A549 (cell line): Measurements from ENCODE around the gene CDA. TPM values are rescaled to one million over a fixed set of nuclear protein-coding genes. Genes with fewer than 3 reads are reported as not detected.

Experiments used
- ATAC-seq, 2 experiments: fragments of 200-7000 bp in 1 of 2; fragments of >200 bp in 1 of 2; cut with Nextera tagmentation in 1 of 2; cut with Tn5 transposase in 1 of 2; 3 replicates each; pipeline versions ENCODE4 v1.8.0 to v1.9.1; 2018 to 2020; ENCODE audit warnings: mild to moderate bottlenecking in 1 of 2, moderate library complexity in 1 of 2
- CTCF ChIA-PET: fragments of 300-600 bp; sonication (Branson Sonifier 250); formaldehyde crosslinking; extraction: SDS; loops from one replicate; lab custom pipeline; 2021; ENCODE audit warnings: antibody characterized with exemption, inconsistent platforms; lab: Yijun Ruan, JAX
- POLR2A ChIA-PET: fragments of 350-600 bp; formaldehyde crosslinking; extraction: SDS; loops from one replicate; lab custom pipeline; 2021; ENCODE audit warnings: antibody characterized with exemption, inconsistent platforms; lab: Yijun Ruan, JAX
- DNase-seq, 2 experiments: peaks; one replicate each; pipeline versions ENCODE4 v3.0.0 to v3.0.0-alpha.2; 2011 to 2016; ENCODE audit warnings: low read depth in 1 of 2, low spot score in 1 of 2
- FAIRE-seq: peaks from 2 replicates; lab custom pipeline; 2011; peaks lifted over from hg19 to GRCh38; lab: Jason Lieb, UNC
- H3K27ac ChIP-seq, 2 experiments: fragments of >200 bp; sonication (Bioruptor Twin); formaldehyde crosslinking; 3 replicates each; pipeline ENCODE4 v1.5.1; 2016 to 2017
- H3K4me1 ChIP-seq: fragments of >200 bp; sonication (Bioruptor Twin); formaldehyde crosslinking; 3 replicates; pipeline ENCODE4 v1.6.1; 2016
- H3K4me2 ChIP-seq: fragments of >200 bp; sonication (Bioruptor Twin); formaldehyde crosslinking; 3 replicates; pipeline ENCODE4 v1.6.1; 2016
- H3K4me3 ChIP-seq: fragments of >200 bp; sonication (Bioruptor Twin); formaldehyde crosslinking; 3 replicates; pipeline ENCODE4 v1.5.1; 2016
- H3K9me3 ChIP-seq: fragments of >200 bp; sonication (Bioruptor Twin); formaldehyde crosslinking; 3 replicates; pipeline ENCODE4 v1.6.1; 2016
- CBX2 ChIP-seq: fragments of 200-600 bp; sonication (generic); IDR thresholded peaks from 2 replicates; pipeline ENCODE4 v1.6.1; 2016; ENCODE audit warnings: low read depth, mild to moderate bottlenecking, borderline replicate concordance
- EHMT2 ChIP-seq: fragments of 200-600 bp; sonication (generic); IDR thresholded peaks from 2 replicates; pipeline ENCODE4 v1.6.1; 2016; ENCODE audit warnings: antibody characterized with exemption, low read depth, mild to moderate bottlenecking, moderate library complexity
- EP300 ChIP-seq, 2 experiments: fragments of >200 bp; sonication (Bioruptor Twin); formaldehyde crosslinking; IDR thresholded peaks; 2 replicates in 1 of 2; 3 replicates in 1 of 2; pipeline ENCODE4 v1.6.1; 2016 to 2017
- FOSL2 ChIP-seq, 2 experiments: fragments of 450-650 bp in 1 of 2; fragments of >200 bp in 1 of 2; sonication (Bioruptor Twin) in 1 of 2; formaldehyde crosslinking; IDR thresholded peaks; 2 replicates each; pipeline versions ENCODE4 v1.5.0 to v1.6.1; 2016 to 2020; ENCODE audit warnings: mild to moderate bottlenecking in 1 of 2, moderate library complexity in 1 of 2
- HOXA7 ChIP-seq: fragments of 250-450 bp; sonication (Bioruptor Pico); IDR thresholded peaks from 2 replicates; pipeline ENCODE4 v1.5.0; 2020; ENCODE audit warnings: mild to moderate bottlenecking, moderate library complexity
- HOXB5 ChIP-seq: fragments of 250-450 bp; sonication (Bioruptor Pico); IDR thresholded peaks from 2 replicates; pipeline ENCODE4 v1.5.0; 2020; ENCODE audit warnings: mild to moderate bottlenecking, moderate library complexity
- JUN ChIP-seq, 2 experiments: fragments of >200 bp; sonication (Bioruptor Twin); formaldehyde crosslinking; IDR thresholded peaks; 2 replicates in 1 of 2; 3 replicates in 1 of 2; pipeline ENCODE4 v1.6.1; 2016 to 2017
- JUNB ChIP-seq: fragments of >200 bp; sonication (Bioruptor Twin); formaldehyde crosslinking; IDR thresholded peaks from 2 replicates; pipeline ENCODE4 v1.6.1; 2016
- KDM5A ChIP-seq: fragments of 200-600 bp; sonication (generic); IDR thresholded peaks from 2 replicates; pipeline ENCODE4 v1.6.1; 2016; ENCODE audit warnings: antibody characterized with exemption, mild to moderate bottlenecking
- MYC ChIP-seq: IDR thresholded peaks from 2 replicates; pipeline ENCODE4 v1.6.1; 2012; ENCODE audit warnings: mild to moderate bottlenecking, inconsistent platforms, low read length, improper control_type of control experiment, borderline replicate concordance
- POLR2A ChIP-seq: IDR thresholded peaks from 2 replicates; pipeline ENCODE4 v1.6.1; 2012; ENCODE audit warnings: mild to moderate bottlenecking, low read length
- RAD21 ChIP-seq, 2 experiments: fragments of >200 bp in 1 of 2; sonication (Bioruptor Twin) in 1 of 2; formaldehyde crosslinking in 1 of 2; IDR thresholded peaks in 1 of 2; conservative IDR thresholded peaks in 1 of 2; 2 replicates in 1 of 2; 3 replicates in 1 of 2; pipeline ENCODE4 v1.6.1; 2012 to 2018; ENCODE audit warnings: inconsistent platforms in 1 of 2
- RARB ChIP-seq: fragments of 250-450 bp; sonication (Bioruptor Pico); IDR thresholded peaks from 2 replicates; pipeline ENCODE4 v1.8.0; 2021; ENCODE audit warnings: mild to moderate bottlenecking, moderate library complexity
- RCOR1 ChIP-seq: fragments of 150-350 bp; IDR thresholded peaks from 2 replicates; pipeline ENCODE4 v1.6.1; 2014; ENCODE audit warnings: antibody characterized with exemption, low read length, low read depth
- RNF2 ChIP-seq: fragments of 200-600 bp; sonication (generic); IDR thresholded peaks from 2 replicates; pipeline ENCODE4 v1.6.1; 2016; ENCODE audit warnings: low read depth, mild to moderate bottlenecking, antibody characterized with exemption, moderate library complexity, borderline replicate concordance
- SREBF2 ChIP-seq: fragments of 450-650 bp; IDR thresholded peaks from 2 replicates; pipeline ENCODE4 v1.6.1; 2014; ENCODE audit warnings: mild to moderate bottlenecking, moderate library complexity
- TFCP2L1 ChIP-seq: fragments of 250-450 bp; sonication (Bioruptor Pico); IDR thresholded peaks from 2 replicates; pipeline ENCODE4 v1.5.0; 2021; ENCODE audit warnings: mild to moderate bottlenecking
- TP53 ChIP-seq: fragments of 250-450 bp; sonication (Bioruptor Pico); IDR thresholded peaks from 2 replicates; pipeline ENCODE4 v1.5.0; 2021; ENCODE audit warnings: mild to moderate bottlenecking, moderate library complexity
- ZC3H11A ChIP-seq: fragments of 450-650 bp; IDR thresholded peaks from 2 replicates; pipeline ENCODE4 v1.6.1; 2014; ENCODE audit warnings: antibody characterized with exemption, mild to moderate bottlenecking
- ZFP36 ChIP-seq: fragments of 450-650 bp; IDR thresholded peaks from 2 replicates; pipeline ENCODE4 v1.6.1; 2014; ENCODE audit warnings: borderline replicate concordance; ENCODE audit not compliant: partially characterized antibody
- ZNF302 ChIP-seq: fragments of 250-450 bp; sonication (Bioruptor Pico); IDR thresholded peaks from 2 replicates; pipeline ENCODE4 v1.9.0; 2021; ENCODE audit warnings: inconsistent platforms, mild to moderate bottlenecking, moderate library complexity
- WGBS: methylation state at CpG from one replicate; pipeline ENCODE4 v1.1.6; 2017; ENCODE audit errors: missing lambda C conversion rate; 5-methylcytosine and 5-hydroxymethylcytosine counted together
- polyA plus RNA-seq, 4 experiments: library from polyadenylated mRNA; depleted of rRNA in 3 of 4; stranded (reverse); fragments of >200 nt; fragmentation: RNase III in 1 of 4; extraction: RNeasy Plus Mini Kit Qiagen cat#74134 plus additional on column Dnase treatment in 1 of 4; gene quantifications; 2 replicates in 3 of 4; 3 replicates in 1 of 4; pipeline ENCODE4 v1.2.3, GENCODE V29; 2011 to 2017
- TF ChIP-seq, protein P1 (sequence below): fragments of >200 bp; sonication (Bioruptor Twin); formaldehyde crosslinking; IDR thresholded peaks from 3 replicates; pipeline ENCODE4 v1.5.1; 2016
- TF ChIP-seq, protein P2 (sequence below): fragments of 150-350 bp; IDR thresholded peaks from 2 replicates; pipeline ENCODE4 v1.6.1; 2014; ENCODE audit warnings: low read depth, mild to moderate bottlenecking, low read length
- TF ChIP-seq, protein P3 (sequence below): fragments of >200 bp; sonication (Bioruptor Twin); formaldehyde crosslinking; IDR thresholded peaks from 2 replicates; pipeline ENCODE4 v1.6.1; 2016
- TF ChIP-seq, protein P4 (sequence below): fragments of 450-650 bp; IDR thresholded peaks from 2 replicates; pipeline ENCODE4 v1.6.1; 2014; ENCODE audit warnings: antibody characterized with exemption
- TF ChIP-seq, protein P5 (sequence below): fragments of 250-450 bp; sonication (Bioruptor Pico); IDR thresholded peaks from 2 replicates; pipeline ENCODE4 v1.5.0; 2020; ENCODE audit warnings: low read depth, mild to moderate bottlenecking, moderate library complexity

CDA gene
- polyA plus RNA-seq, 2 of the 4 experiments (the other 2 are of a cell fraction): 11.2 to 44.6 TPM

DNA sequence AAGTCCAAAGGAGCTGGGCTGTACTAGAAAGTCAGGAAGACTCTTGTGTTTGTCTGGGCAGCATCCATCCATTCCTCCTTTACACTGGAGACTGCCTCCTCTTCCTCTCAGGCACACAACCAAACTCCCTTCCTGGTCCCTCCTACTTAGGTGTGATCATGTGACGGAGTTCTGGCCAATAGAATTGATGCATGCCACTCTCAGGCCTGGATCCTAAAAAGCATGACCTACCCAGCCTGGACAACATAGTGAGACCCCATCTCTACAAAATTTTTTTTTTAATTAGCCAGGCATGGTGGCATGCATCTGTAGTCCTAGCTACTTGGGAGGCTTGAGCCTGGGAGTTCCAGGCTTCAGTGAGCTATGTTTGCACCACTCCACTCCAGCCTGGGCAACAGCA lies 27.9 kb upstream of the CDA start (continued):
- TF ChIP-seq ZFP36 (no peak), HOXA7 (no peak), POLR2A (no peak)

DNA sequence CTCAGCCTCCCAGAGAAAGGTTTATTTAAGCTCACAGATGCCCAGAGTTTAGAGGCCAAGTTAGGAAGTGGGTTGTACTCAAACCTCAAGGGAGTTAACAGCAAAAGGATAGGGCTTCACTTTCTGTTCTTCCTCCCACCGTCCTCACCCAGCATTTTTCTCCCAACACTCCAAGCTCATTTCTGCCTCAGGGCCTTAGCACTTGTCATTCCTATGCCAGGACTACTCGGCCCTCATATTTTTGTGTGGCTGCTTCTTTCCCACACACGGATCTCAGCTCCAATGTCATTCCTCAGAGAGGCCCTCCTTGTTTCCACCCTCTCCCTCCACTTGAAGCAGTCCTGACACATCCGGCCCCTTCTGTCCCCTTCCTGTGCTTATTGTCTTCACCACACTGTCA lies 23.7 kb upstream of the CDA start:
- no peak for TF ChIP-seq JUNB
- no peak for TF ChIP-seq RAD21 (conservative IDR thresholded peaks at IDR 0.05 in 1 of 2, IDR thresholded peaks at IDR 0.05 in 1 of 2)
- no peak for TF ChIP-seq TFCP2L1
- no peak for TF ChIP-seq RCOR1
- no peak for TF ChIP-seq MYC
- no peak for TF ChIP-seq ZNF302
- TF ChIP-seq, protein P1, sequence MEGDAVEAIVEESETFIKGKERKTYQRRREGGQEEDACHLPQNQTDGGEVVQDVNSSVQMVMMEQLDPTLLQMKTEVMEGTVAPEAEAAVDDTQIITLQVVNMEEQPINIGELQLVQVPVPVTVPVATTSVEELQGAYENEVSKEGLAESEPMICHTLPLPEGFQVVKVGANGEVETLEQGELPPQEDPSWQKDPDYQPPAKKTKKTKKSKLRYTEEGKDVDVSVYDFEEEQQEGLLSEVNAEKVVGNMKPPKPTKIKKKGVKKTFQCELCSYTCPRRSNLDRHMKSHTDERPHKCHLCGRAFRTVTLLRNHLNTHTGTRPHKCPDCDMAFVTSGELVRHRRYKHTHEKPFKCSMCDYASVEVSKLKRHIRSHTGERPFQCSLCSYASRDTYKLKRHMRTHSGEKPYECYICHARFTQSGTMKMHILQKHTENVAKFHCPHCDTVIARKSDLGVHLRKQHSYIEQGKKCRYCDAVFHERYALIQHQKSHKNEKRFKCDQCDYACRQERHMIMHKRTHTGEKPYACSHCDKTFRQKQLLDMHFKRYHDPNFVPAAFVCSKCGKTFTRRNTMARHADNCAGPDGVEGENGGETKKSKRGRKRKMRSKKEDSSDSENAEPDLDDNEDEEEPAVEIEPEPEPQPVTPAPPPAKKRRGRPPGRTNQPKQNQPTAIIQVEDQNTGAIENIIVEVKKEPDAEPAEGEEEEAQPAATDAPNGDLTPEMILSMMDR: no peak
- TF ChIP-seq HOXB5 (CRISPR knock-in tag): no peak
- no peak for TF ChIP-seq RNF2
- no peak for TF ChIP-seq SREBF2
- H3K4me3 ChIP-seq: no peak overlapping the region
- 53% methylated on average over 4 of the region's 4 CpGs for WGBS
- no peaks in the 10 kb centered on the region for H3K9me3 ChIP-seq
- CTCF ChIA-PET: interaction anchor here (1.1 to 1.5 kb wide), 4 partner anchors 10 to 353 kb away, joined by 4 to 14 read pairs (median 5); partner anchors contain the start of gene PINK1
- no peak overlapping the region for H3K4me2 ChIP-seq
- H3K4me1 ChIP-seq: no peaks in the 10 kb centered on the region
- no peak overlapping the region for H3K27ac ChIP-seq
- no peak for ATAC-seq
- POLR2A ChIA-PET: no interaction called here
- no peak for DNase-seq
- FAIRE-seq: no peak

DNA sequence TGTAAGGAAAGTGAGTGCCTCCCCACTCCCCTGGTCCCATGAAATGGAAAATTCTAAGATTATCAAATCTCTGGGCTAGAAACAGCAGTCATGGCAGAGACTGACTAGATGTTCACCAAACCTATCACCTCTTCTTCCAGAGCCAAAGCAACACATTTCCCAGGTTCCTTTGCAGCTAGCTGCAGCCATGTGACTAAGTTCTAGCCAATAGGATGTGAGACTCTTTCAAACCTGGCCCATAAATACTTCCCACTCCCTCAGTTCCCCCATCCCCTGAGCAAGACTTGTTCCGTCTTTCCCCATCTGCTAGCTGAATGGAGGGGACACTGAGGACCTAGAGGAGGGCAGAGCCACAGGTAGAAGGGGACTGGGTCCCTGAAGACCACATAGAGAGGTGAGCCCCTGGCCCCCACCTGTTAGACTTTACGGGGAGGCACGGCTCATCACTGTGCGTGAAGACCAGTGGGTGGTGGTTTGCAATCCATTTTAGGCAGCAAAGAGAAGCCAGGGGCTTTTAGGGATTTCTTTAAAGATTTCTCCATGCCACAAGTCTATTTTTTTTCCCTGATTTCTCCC lies 19.3 kb upstream of the CDA start:
- no peak for FAIRE-seq
- 79% methylated on average over 4 of the region's 4 CpGs for WGBS
- Histone ChIP-seq H3K4me2 (no peak overlapping the region), H3K4me1 (no peaks in the 10 kb centered on the region), H3K9me3 (peaks cover 8% of the 10 kb centered on the region; the same call in 1 of the 3 replicates), H3K27ac (no peak overlapping the region)
- ATAC-seq: no peak
- ChIA-PET CTCF (interaction anchor here (1.2 kb wide), 1 partner anchor 63 kb away, joined by 3 read pairs; the partner anchor contains the start of gene PINK1), POLR2A (no interaction called here)
- no peak for DNase-seq
- TF ChIP-seq, protein P2, sequence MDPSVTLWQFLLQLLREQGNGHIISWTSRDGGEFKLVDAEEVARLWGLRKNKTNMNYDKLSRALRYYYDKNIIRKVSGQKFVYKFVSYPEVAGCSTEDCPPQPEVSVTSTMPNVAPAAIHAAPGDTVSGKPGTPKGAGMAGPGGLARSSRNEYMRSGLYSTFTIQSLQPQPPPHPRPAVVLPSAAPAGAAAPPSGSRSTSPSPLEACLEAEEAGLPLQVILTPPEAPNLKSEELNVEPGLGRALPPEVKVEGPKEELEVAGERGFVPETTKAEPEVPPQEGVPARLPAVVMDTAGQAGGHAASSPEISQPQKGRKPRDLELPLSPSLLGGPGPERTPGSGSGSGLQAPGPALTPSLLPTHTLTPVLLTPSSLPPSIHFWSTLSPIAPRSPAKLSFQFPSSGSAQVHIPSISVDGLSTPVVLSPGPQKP: no peak
- TF ChIP-seq SREBF2: no peak
- no peak for TF ChIP-seq KDM5A
- TF ChIP-seq, protein P3, sequence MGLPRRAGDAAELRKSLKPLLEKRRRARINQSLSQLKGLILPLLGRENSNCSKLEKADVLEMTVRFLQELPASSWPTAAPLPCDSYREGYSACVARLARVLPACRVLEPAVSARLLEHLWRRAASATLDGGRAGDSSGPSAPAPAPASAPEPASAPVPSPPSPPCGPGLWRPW: no peak
- no peak for TF ChIP-seq TP53 (CRISPR knock-in tag)
- no peak for TF ChIP-seq FOSL2 (IDR thresholded peaks at IDR 0.05)
- TF ChIP-seq FOSL2 (CRISPR knock-in tag; IDR thresholded peaks at IDR 0.05): no peak
- TF ChIP-seq RARB (CRISPR knock-in tag): no peak
- TF ChIP-seq, protein P4, sequence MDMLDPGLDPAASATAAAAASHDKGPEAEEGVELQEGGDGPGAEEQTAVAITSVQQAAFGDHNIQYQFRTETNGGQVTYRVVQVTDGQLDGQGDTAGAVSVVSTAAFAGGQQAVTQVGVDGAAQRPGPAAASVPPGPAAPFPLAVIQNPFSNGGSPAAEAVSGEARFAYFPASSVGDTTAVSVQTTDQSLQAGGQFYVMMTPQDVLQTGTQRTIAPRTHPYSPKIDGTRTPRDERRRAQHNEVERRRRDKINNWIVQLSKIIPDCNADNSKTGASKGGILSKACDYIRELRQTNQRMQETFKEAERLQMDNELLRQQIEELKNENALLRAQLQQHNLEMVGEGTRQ: no peak
- TF ChIP-seq CBX2: no peak
- TF ChIP-seq JUNB: no peak
- no peak for TF ChIP-seq EHMT2
- TF ChIP-seq ZC3H11A: no peak
- TF ChIP-seq, protein P5, sequence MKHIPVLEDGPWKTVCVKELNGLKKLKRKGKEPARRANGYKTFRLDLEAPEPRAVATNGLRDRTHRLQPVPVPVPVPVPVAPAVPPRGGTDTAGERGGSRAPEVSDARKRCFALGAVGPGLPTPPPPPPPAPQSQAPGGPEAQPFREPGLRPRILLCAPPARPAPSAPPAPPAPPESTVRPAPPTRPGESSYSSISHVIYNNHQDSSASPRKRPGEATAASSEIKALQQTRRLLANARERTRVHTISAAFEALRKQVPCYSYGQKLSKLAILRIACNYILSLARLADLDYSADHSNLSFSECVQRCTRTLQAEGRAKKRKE (CRISPR knock-in tag): no peak
- TF ChIP-seq EP300 (IDR thresholded peaks at IDR 0.05): no peak
- TF ChIP-seq JUN (IDR thresholded peaks at IDR 0.05): no peak
- TF ChIP-seq, all 56 proteins: peak for 0
- H3K4me3 ChIP-seq: no peak overlapping the region
